GM21423 (cell line): ENCODE results near the gene RPTOR.
"Not testable (repeated sequence)": the region's sequence is repeated elsewhere in the genome, so short reads cannot be mapped to it uniquely, and the experiment has no call there.

Experiments used
- ATAC-seq: cut with Tn5 transposase; IDR thresholded peaks from one replicate; pipeline ENCODE4 v1.9.1; 2021; ENCODE audit warnings: mild to moderate bottlenecking, moderate library complexity; ENCODE audit not compliant: unreplicated experiment

Gene RPTOR

GRCh38 chr17:80614332-80615047, 69.9 kb downstream of the RPTOR start:
- ATAC-seq = no peak

- ATAC-seq = no peak
Measured at GRCh38 chr17:80615376-80615775, 70.7 kb downstream of the RPTOR start.

GRCh38 chr17:80616705-80617104, 72.1 kb downstream of the RPTOR start:
- no peak for ATAC-seq

GRCh38 chr17:80618304-80618703, 73.7 kb downstream of the RPTOR start:
- ATAC-seq = no peak

GRCh38 chr17:80619535-80620235, 75.0 kb downstream of the RPTOR start:
- ATAC-seq = no peak

GRCh38 chr17:80621335-80621996, 76.8 kb downstream of the RPTOR start:
- ATAC-seq = no peak

- ATAC-seq = no peak
Measured at GRCh38 chr17:80621997-80622357, 77.3 kb downstream of the RPTOR start.

GRCh38 chr17:80624864-80625263, 80.2 kb downstream of the RPTOR start:
- ATAC-seq = no peak

GRCh38 chr17:80625627-80626026, 81.0 kb downstream of the RPTOR start:
- no peak for ATAC-seq

- ATAC-seq = not testable (repeated sequence)
Measured at GRCh38 chr17:80628881-80629280, 84.2 kb downstream of the RPTOR start.

GRCh38 chr17:80629298-80630028, 84.8 kb downstream of the RPTOR start:
- no peak for ATAC-seq

- no peak for ATAC-seq
Measured at GRCh38 chr17:80630560-80631120, 86.0 kb downstream of the RPTOR start.

- no peak for ATAC-seq
Measured at GRCh38 chr17:80631142-80632045, 86.8 kb downstream of the RPTOR start.

GRCh38 chr17:80632046-80632581, 87.5 kb downstream of the RPTOR start:
- no peak for ATAC-seq

- no peak for ATAC-seq
Measured at GRCh38 chr17:80633207-80633606, 88.6 kb downstream of the RPTOR start.

GRCh38 chr17:80633994-80634566, 89.4 kb downstream of the RPTOR start:
- ATAC-seq = no peak

GRCh38 chr17:80636361-80637018, 91.9 kb downstream of the RPTOR start:
- no peak for ATAC-seq

- ATAC-seq = no peak
Measured at GRCh38 chr17:80637048-80637781, 92.6 kb downstream of the RPTOR start.
